PFSK-1 (cell line): ENCODE measurements around the gene AFAP1L2.

Experiments used
- FOXP2 ChIP-seq: optimal IDR thresholded peaks from 2 replicates; pipeline ENCODE3; 2011; ENCODE audit warnings: borderline replicate concordance, control low read depth, inconsistent platforms; ENCODE audit not compliant: insufficient read depth; ENCODE audit errors: extremely low read length, extremely low read depth
- POLR2AphosphoS5 ChIP-seq: IDR thresholded peaks from 2 replicates; pipeline ENCODE4 v1.6.1; 2012; ENCODE audit warnings: low read depth, mild to moderate bottlenecking, control low read depth, low read length, moderate library complexity
- TAF1 ChIP-seq: IDR thresholded peaks from 2 replicates; pipeline ENCODE4 v1.6.1; 2012; ENCODE audit warnings: low read length, control low read depth, borderline replicate concordance; ENCODE audit not compliant: insufficient read depth

GRCh38 chr10:114431414-114432135, 27.3 kb upstream of the AFAP1L2 start:
- no peak for TF ChIP-seq POLR2AphosphoS5
- TF ChIP-seq FOXP2, result no peak
- TF ChIP-seq TAF1, result no peak
